Stomach (tissue), 9 donors: Measurements from ENCODE around the gene TGFBR3L. TPM values are rescaled to one million over a fixed set of nuclear protein-coding genes. Genes with fewer than 3 reads are reported as not detected.

Experiments
- DNase-seq, 2 donors: peaks; one replicate each; pipeline versions ENCODE4 v3.0.0 to v3.0.0-alpha.2; 2013 to 2019
- H3K27ac ChIP-seq, 5 donors: fragments of 200-600 bp in 4 of 5; sonication (generic) in 4 of 5; one replicate each; pipeline ENCODE4 v1.5.1; 2013 to 2019; ENCODE audit warnings: mild to moderate bottlenecking in 1 of 5, moderate library complexity in 1 of 5
- H3K27me3 ChIP-seq, 3 donors: fragments of 200-600 bp; sonication (generic); one replicate each; pipeline ENCODE4 v1.5.1; 2017 to 2019; ENCODE audit warnings: mixed run types in 1 of 3
- H3K36me3 ChIP-seq, 4 donors: fragments of 200-600 bp; sonication (generic); 1 replicate in 3 of 4; 2 replicates in 1 of 4; pipeline ENCODE4 v1.5.1; 2016 to 2019
- H3K4me1 ChIP-seq, 4 donors: fragments of 200-600 bp; sonication (generic); one replicate each; pipeline ENCODE4 v1.5.1; 2016 to 2019
- H3K4me3 ChIP-seq, 4 donors: fragments of 200-600 bp; sonication (generic) in 3 of 4; one replicate each; pipeline ENCODE4 v1.5.1; 2016 to 2019; ENCODE audit warnings: mild to moderate bottlenecking in 1 of 4
- H3K9me3 ChIP-seq, 4 donors: fragments of 200-600 bp; sonication (generic); one replicate each; pipeline ENCODE4 v1.5.1; 2016 to 2019
- EP300 ChIP-seq: sonication (generic); formaldehyde crosslinking; IDR thresholded peaks from one replicate; pipeline ENCODE4 v1.6.1; 2017; ENCODE audit warnings: antibody characterized with exemption
- POLR2A ChIP-seq, 4 donors: fragments of 450-650 bp; IDR thresholded peaks; one replicate each; pipeline ENCODE4 v1.6.1; 2016; ENCODE audit warnings: antibody characterized with exemption in 4 of 4, control low read depth in 2 of 4, mild to moderate bottlenecking in 1 of 4, moderate library complexity in 1 of 4
- POLR2AphosphoS5 ChIP-seq, 3 donors: sonication (generic); formaldehyde crosslinking; IDR thresholded peaks; one replicate each; pipeline ENCODE4 v1.6.1; 2016; ENCODE audit warnings: antibody characterized with exemption in 3 of 3
- WGBS, 5 donors: extraction: QIAGEN DNeasy Blood & Tissue Kit in 3 of 5; methylation state at CpG; one replicate each; pipeline versions ENCODE4 v1.1.5 to v1.1.7; 2013 to 2018; 5-methylcytosine and 5-hydroxymethylcytosine counted together
- intact Hi-C: fragments of 100-400 bp; cut with DNase I; formaldehyde crosslinking; loops from one replicate; pipeline ENCODE4 v1.15.1; 2023; ENCODE audit warnings: low total_unique reads
- polyA plus RNA-seq, 3 donors: library from polyadenylated mRNA; stranded (reverse); fragments of 200-250 nt; gene quantifications; one replicate each; pipeline ENCODE4 v1.2.3, GENCODE V29; 2013
- total RNA-seq, 5 donors: library from RNA; depleted of rRNA; stranded (reverse); fragments of >200 nt; gene quantifications; one replicate each; pipeline versions ENCODE4 v1.1.0 to v1.2.3, GENCODE V29; 2014 to 2016
- TF ChIP-seq, protein P1 (sequence below), 7 experiments: fragments of 450-650 bp in 4 of 7; fragments of 200-600 bp in 3 of 7; sonication (generic) in 3 of 7; IDR thresholded peaks; one replicate each; pipeline ENCODE4 v1.5.1; 2016 to 2019; ENCODE audit warnings: antibody characterized with exemption in 7 of 7, control low read depth in 2 of 7, mild to moderate bottlenecking in 1 of 7
- donor health status: healthy with polysubstance abuse.
- donor health status: Bipolar disorder and iron deficiency.
- donor health status: healthy.

Gene TGFBR3L
- total and polyA plus RNA-seq, 8 donors: 1.5 TPM; not detected in 7

DNA sequence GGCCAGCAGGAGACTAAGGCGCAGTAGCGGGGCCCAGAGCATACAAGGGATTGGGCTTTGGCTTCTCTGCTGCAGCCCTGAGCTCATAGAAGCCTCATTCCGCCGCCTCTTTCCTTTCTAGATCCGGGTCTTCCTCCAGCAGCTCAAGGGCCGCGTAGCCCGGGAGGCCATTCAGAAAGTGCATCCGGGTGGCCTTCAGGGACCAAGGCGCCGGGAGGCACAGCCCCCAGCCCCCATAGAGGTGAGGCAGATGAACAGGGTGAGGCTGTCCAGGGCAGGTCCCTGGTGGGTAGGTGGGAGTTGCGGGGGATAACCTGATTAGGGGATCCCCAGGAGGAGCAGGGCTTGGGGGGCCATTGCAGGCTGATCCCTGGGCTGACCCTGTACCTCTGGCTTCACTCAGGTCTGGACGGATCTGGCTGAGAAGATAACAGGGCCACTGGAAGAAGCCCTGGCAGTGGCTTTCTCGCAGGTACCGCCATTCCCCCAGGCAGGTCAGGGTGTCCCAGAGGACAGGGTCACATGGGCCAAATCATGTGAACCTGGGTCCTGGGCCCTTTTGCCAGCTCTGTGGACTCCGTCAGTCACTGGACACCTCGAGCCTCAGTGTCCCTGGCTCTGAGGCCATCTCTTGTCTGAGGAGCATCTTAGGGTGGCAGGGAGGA lies 6.8 kb downstream of the TGFBR3L start:
- no peaks in the 10 kb centered on the region for H3K9me3 ChIP-seq
- WGBS, 5 donors: 26 to 43% (median 37%) methylated on average over 12 to 17 of the region's 17 CpGs
- peak overlapping the region; percentile 79 to 94 (median 93) for H3K27ac ChIP-seq
- TF ChIP-seq POLR2A (IDR thresholded peaks at IDR 0.05) (no peak), POLR2AphosphoS5 (IDR thresholded peaks at IDR 0.05) (no peak), EP300 (no peak)
- TF ChIP-seq, protein P1, sequence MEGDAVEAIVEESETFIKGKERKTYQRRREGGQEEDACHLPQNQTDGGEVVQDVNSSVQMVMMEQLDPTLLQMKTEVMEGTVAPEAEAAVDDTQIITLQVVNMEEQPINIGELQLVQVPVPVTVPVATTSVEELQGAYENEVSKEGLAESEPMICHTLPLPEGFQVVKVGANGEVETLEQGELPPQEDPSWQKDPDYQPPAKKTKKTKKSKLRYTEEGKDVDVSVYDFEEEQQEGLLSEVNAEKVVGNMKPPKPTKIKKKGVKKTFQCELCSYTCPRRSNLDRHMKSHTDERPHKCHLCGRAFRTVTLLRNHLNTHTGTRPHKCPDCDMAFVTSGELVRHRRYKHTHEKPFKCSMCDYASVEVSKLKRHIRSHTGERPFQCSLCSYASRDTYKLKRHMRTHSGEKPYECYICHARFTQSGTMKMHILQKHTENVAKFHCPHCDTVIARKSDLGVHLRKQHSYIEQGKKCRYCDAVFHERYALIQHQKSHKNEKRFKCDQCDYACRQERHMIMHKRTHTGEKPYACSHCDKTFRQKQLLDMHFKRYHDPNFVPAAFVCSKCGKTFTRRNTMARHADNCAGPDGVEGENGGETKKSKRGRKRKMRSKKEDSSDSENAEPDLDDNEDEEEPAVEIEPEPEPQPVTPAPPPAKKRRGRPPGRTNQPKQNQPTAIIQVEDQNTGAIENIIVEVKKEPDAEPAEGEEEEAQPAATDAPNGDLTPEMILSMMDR (IDR thresholded peaks at IDR 0.05): no peak
- peaks cover 13 to 20% (median 16%) of the 10 kb centered on the region in 4 donors for H3K36me3 ChIP-seq
- H3K4me3 ChIP-seq: peak overlapping the region; percentile 69 to 83 (median 76)
- intact Hi-C loops: loop anchor here (10.0 kb wide), 1 partner anchor 67 kb away; no protein-coding TSS in a partner anchor
- no peak for DNase-seq
- peaks cover 60 to 89% (median 73%) of the 10 kb centered on the region in 4 donors for H3K4me1 ChIP-seq
- H3K27me3 ChIP-seq: peaks cover 9 to 46% (median 38%) of the 10 kb centered on the region in 3 donors

DNA sequence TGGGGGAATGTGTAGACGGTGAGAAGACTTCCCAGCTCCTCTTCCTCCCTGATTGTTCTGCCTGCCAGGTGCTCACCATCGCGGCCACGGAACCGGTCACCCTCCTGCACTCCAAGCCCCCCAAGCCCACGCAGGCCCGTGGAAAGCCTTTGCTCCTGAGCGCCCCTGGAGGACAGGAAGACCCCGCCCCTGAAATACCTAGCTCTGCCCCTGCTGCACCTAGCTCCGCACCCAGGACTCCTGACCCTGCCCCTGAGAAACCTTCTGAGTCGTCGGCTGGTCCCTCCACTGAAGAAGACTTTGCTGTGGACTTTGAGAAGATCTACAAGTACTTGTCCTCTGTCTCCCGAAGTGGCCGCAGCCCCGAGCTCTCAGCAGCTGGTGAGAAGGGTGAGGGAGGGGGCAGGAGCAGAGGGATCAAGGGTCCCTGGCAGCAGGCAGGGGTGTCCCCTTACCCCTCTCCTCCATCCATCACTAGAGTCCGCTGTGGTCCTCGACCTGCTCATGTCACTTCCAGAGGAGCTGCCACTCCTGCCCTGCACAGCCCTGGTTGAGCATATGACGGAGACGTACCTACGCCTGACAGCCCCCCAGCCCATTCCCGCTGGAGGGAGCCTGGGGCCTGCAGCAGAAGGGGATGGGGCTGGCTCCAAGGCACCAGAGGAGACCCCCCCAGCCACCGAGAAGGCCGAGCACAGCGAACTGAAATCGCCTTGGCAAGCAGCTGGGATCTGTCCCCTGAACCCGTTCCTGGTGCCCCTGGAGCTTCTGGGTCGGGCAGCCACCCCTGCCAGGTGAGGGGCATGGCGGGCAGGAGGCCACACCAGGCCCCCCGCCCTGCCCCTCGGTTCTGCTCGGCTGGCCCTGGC lies 7.6 kb downstream of the TGFBR3L start:
- Histone ChIP-seq H3K27ac (peak overlapping the region in 3 of 5 donors; percentile 89 to 94 (median 94)), H3K4me1 (peaks cover 57 to 89% (median 72%) of the 10 kb centered on the region in 4 donors), H3K36me3 (peaks cover 13 to 20% (median 17%) of the 10 kb centered on the region in 4 donors), H3K27me3 (peaks cover 5 to 38% (median 31%) of the 10 kb centered on the region in 3 donors), H3K9me3 (no peaks in the 10 kb centered on the region), H3K4me3 (peak overlapping the region in 2 of 4 donors; percentile 69 to 79)
- 85 to 94% (median 91%) methylated on average over 13 to 31 of the region's 31 CpGs for WGBS, 5 donors
- intact Hi-C loops: loop anchor here (10.0 kb wide), 1 partner anchor 67 kb away; no protein-coding TSS in a partner anchor
- no peak for DNase-seq
- TF ChIP-seq EP300: no peak
- TF ChIP-seq POLR2A (IDR thresholded peaks at IDR 0.05): no peak
- TF ChIP-seq POLR2AphosphoS5 (IDR thresholded peaks at IDR 0.05): no peak
- TF ChIP-seq, protein P1 (IDR thresholded peaks at IDR 0.05): no peak

DNA sequence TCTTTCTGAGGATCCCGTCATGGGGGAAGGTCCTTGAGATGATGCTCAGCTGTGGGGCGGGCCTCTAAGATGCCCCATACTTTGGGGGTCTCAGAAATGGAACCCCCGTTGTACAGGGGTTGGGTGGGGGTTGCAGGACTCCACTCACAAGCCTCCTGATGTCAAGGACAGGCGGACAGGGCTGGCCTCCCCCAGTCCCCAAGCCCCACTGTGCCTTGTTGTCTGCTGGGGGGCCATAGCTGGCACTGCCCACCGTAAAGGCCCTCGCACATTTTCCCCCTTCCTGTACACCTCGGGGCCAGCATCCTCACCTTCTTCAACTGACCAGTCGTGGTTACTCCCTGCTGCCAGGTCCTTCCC lies 8.2 kb downstream of the TGFBR3L start:
- Histone ChIP-seq H3K9me3 (no peaks in the 10 kb centered on the region), H3K27ac (peak overlapping the region in 2 of 5 donors; percentile 86 to 89), H3K27me3 (peaks cover 0 to 32% (median 25%) of the 10 kb centered on the region in 3 donors), H3K4me1 (peaks cover 55 to 89% (median 70%) of the 10 kb centered on the region in 4 donors), H3K36me3 (peaks cover 13 to 20% (median 17%) of the 10 kb centered on the region in 4 donors), H3K4me3 (no peak overlapping the region)
- intact Hi-C loops: loop anchor here (10.0 kb wide), 1 partner anchor 68 kb away; no protein-coding TSS in a partner anchor
- no peak for DNase-seq
- WGBS, 5 donors: 80 to 92% (median 87%) methylated on average over 7 to 8 of the region's 8 CpGs
- no peak for TF ChIP-seq EP300
- no peak for TF ChIP-seq POLR2A (IDR thresholded peaks at IDR 0.05)
- TF ChIP-seq, protein P1 (IDR thresholded peaks at IDR 0.05): no peak
- no peak for TF ChIP-seq POLR2AphosphoS5 (IDR thresholded peaks at IDR 0.05)
